A673 (cell line): ENCODE results near the gene GNRH2. TPM values are rescaled to one million over a fixed set of nuclear protein-coding genes. Genes with fewer than 3 reads are reported as not detected.

Experiments used
- BruUV-seq: library from RNA; stranded (reverse); fragments of 400-500 nt; replicated peaks from 2 replicates; lab custom pipeline; 2021; lab: Mats Ljungman, UMichigan
- CTCF ChIA-PET: fragments of 300-600 bp; sonication (Branson Sonifier 250); formaldehyde crosslinking; loops from one replicate; lab custom pipeline; 2022; ENCODE audit warnings: antibody characterized with exemption; lab: Charles Lee
- POLR2A ChIA-PET: fragments of 300-600 bp; sonication (Branson Sonifier 250); formaldehyde crosslinking; loops from one replicate; lab custom pipeline; 2022; ENCODE audit warnings: antibody characterized with exemption; ENCODE audit not compliant: low non-redundant PET; lab: Charles Lee
- DNase-seq: peaks from one replicate; pipeline ENCODE4 v3.0.0-alpha.2; 2015; ENCODE audit warnings: low spot score
- H3K27ac ChIP-seq: fragments of 200-600 bp; sonication (generic); 2 replicates; pipeline ENCODE4 v1.5.1; 2016; ENCODE audit warnings: mixed run types, low read depth, mild to moderate bottlenecking, mixed read lengths, antibody characterized with exemption, low read length; ENCODE audit not compliant: poor library complexity, severe bottlenecking
- H3K27me3 ChIP-seq: fragments of 200-600 bp; sonication (generic); replicated peaks from 2 replicates; pipeline ENCODE4 v1.6.1; 2017; ENCODE audit warnings: mixed run types, low read depth, mild to moderate bottlenecking, mixed read lengths, antibody characterized with exemption, low read length; ENCODE audit not compliant: insufficient read depth, poor library complexity
- H3K36me3 ChIP-seq: fragments of 200-600 bp; sonication (generic); 2 replicates; pipeline ENCODE4 v1.6.1; 2016; ENCODE audit warnings: mixed run types, mild to moderate bottlenecking, mixed read lengths, antibody characterized with exemption, low read length; ENCODE audit not compliant: insufficient read depth, poor library complexity, severe bottlenecking
- H3K4me1 ChIP-seq: fragments of 200-600 bp; sonication (generic); 2 replicates; pipeline ENCODE4 v1.6.1; 2017; ENCODE audit warnings: mixed run types, mild to moderate bottlenecking, mixed read lengths, antibody characterized with exemption, low read length; ENCODE audit not compliant: insufficient read depth, poor library complexity, severe bottlenecking
- H3K4me3 ChIP-seq: fragments of 200-600 bp; sonication (generic); 2 replicates; pipeline ENCODE4 v1.5.1; 2016; ENCODE audit warnings: low read depth, mixed run types, mild to moderate bottlenecking, mixed read lengths, low read length; ENCODE audit not compliant: poor library complexity, severe bottlenecking
- H3K9me3 ChIP-seq: fragments of 200-600 bp; sonication (generic); 2 replicates; pipeline ENCODE4 v1.6.1; 2016; ENCODE audit warnings: mixed run types, low read depth, mild to moderate bottlenecking, mixed read lengths, antibody characterized with exemption, low read length; ENCODE audit not compliant: poor library complexity, severe bottlenecking
- CTCF ChIP-seq: fragments of 300-800, 200-600 bp; sonication (generic); conservative IDR thresholded peaks from 2 replicates; pipeline ENCODE4 v1.5.1; 2017; ENCODE audit warnings: low read depth, mild to moderate bottlenecking, antibody characterized with exemption, low read length, moderate library complexity, mixed read lengths
- EZH2 ChIP-seq: fragments of 200-600 bp; sonication (generic); IDR thresholded peaks from 2 replicates; pipeline ENCODE4 v1.6.1; 2017; ENCODE audit warnings: borderline replicate concordance, low read depth, mild to moderate bottlenecking, mixed read lengths, antibody characterized with exemption, low read length; ENCODE audit not compliant: poor library complexity, severe bottlenecking
- intact Hi-C: fragments of 100-400 bp; cut with micrococcal nuclease; formaldehyde crosslinking; loops from one replicate; pipeline ENCODE4 v1.10.0; 2022; ENCODE audit not compliant: unreplicated experiment
- total RNA-seq: library from RNA; stranded (reverse); gene quantifications from 2 replicates; pipeline ENCODE4 v1.2.3, GENCODE V29; 2021

The GNRH2 gene
- total RNA-seq, 1 experiment from 2014 or later, result 1.5 TPM

GRCh38 chr20:3081641-3082040 is 38.2 kb downstream of the GNRH2 start:
- intact Hi-C loops, result no loop called here
- no peaks in the 10 kb centered on the region for H3K4me1 ChIP-seq
- ChIA-PET POLR2A (no interaction called here), CTCF (no interaction called here)
- no TSS peak for BruUV-seq
- H3K9me3 ChIP-seq, result no peaks in the 10 kb centered on the region
- TF ChIP-seq EZH2, result no peak
- no peak for TF ChIP-seq CTCF
- no peak overlapping the region for H3K4me3 ChIP-seq
- no peak overlapping the region for H3K27ac ChIP-seq
- DNase-seq, result no peak
- no peaks in the 10 kb centered on the region for H3K36me3 ChIP-seq
- peaks cover 45% of the 10 kb centered on the region for H3K27me3 ChIP-seq

GRCh38 chr20:3082306-3082951 is 39.0 kb downstream of the GNRH2 start:
- Histone ChIP-seq H3K36me3 (no peaks in the 10 kb centered on the region), H3K4me3 (peak overlapping the region; percentile 25), H3K4me1 (no peaks in the 10 kb centered on the region), H3K27ac (no peak overlapping the region), H3K9me3 (no peaks in the 10 kb centered on the region), H3K27me3 (peaks cover 45% of the 10 kb centered on the region)
- intact Hi-C loops, result no loop called here
- ChIA-PET POLR2A (no interaction called here), CTCF (interaction anchor here (0.6 kb wide), 1 partner anchor 734 kb away, joined by 3 read pairs; no protein-coding TSS in a partner anchor)
- TF ChIP-seq EZH2 (peak; percentile 92), CTCF (no peak)
- no peak for DNase-seq
- no TSS peak for BruUV-seq

GRCh38 chr20:3082955-3083952 is 39.8 kb downstream of the GNRH2 start:
- Histone ChIP-seq H3K36me3 (no peaks in the 10 kb centered on the region), H3K4me3 (no peak overlapping the region), H3K4me1 (no peaks in the 10 kb centered on the region), H3K9me3 (no peaks in the 10 kb centered on the region), H3K27me3 (peaks cover 45% of the 10 kb centered on the region), H3K27ac (no peak overlapping the region)
- BruUV-seq, result no TSS peak
- intact Hi-C loops, result no loop called here
- CTCF ChIA-PET, result no interaction called here
- no peak for DNase-seq
- POLR2A ChIA-PET, result no interaction called here
- no peak for TF ChIP-seq CTCF
- TF ChIP-seq EZH2, result no peak
